ENCODE data around the gene PDK2.

The PDK2 gene

GRCh38 chr17:50152736-50153135 is 57.6 kb downstream of the PDK2 start:
- Histone ChIP-seq H3K79me2 (ENCODE audit: low read length) (peaks cover 29% of the 10 kb centered on the region), H3K27ac (ENCODE audit: low read length) (peak overlapping the region; percentile 84; the same call in 1 of the 2 replicates), H3K9me2 (replicated peaks; ENCODE audit: insufficient read depth, low read length) (no peaks in the 10 kb centered on the region), H3K4me2 (ENCODE audit: low read depth, low read length) (peak overlapping the region; percentile 95), H3F3A (ENCODE audit: insufficient read depth, low read length) (peaks cover 42% of the 10 kb centered on the region), H3K4me1 (ENCODE audit: low read length) (peaks cover 33% of the 10 kb centered on the region), H3K27me3 (replicated peaks; ENCODE audit: insufficient read depth, low read length) (no peaks in the 10 kb centered on the region), H3K9ac (ENCODE audit: low read length) (no peak overlapping the region), H3K36me3 (replicated peaks; ENCODE audit: insufficient read depth, low read length) (no peaks in the 10 kb centered on the region), H2AFZ (ENCODE audit: low read length) (no peak overlapping the region), H4K20me1 (ENCODE audit: insufficient read depth, low read length) (no peaks in the 10 kb centered on the region), H3K4me3 (ENCODE audit: low read length) (no peak overlapping the region), H3K9me3 (replicated peaks; ENCODE audit: insufficient read depth, low read length) (no peaks in the 10 kb centered on the region)
- no peak for DNase-seq
- TF ChIP-seq EZH2phosphoT487 (IDR thresholded peaks at IDR 0.05; ENCODE audit: low read length) (no peak), CTCF (IDR thresholded peaks at IDR 0.05; ENCODE audit: low read length) (no peak), EZH2 (optimal IDR thresholded peaks at IDR 0.05; ENCODE audit: low read depth, low read length) (no peak)

GRCh38 chr17:50153650-50154575 is 58.8 kb downstream of the PDK2 start:
- H3F3A ChIP-seq (ENCODE audit: insufficient read depth, low read length): peaks cover 42% of the 10 kb centered on the region
- H3K27me3 ChIP-seq (replicated peaks; ENCODE audit: insufficient read depth, low read length): no peaks in the 10 kb centered on the region
- H3K36me3 ChIP-seq (replicated peaks; ENCODE audit: insufficient read depth, low read length): no peaks in the 10 kb centered on the region
- peak overlapping the region; percentile 84 for H3K27ac ChIP-seq (ENCODE audit: low read length)
- no peak for TF ChIP-seq EZH2phosphoT487 (IDR thresholded peaks at IDR 0.05; ENCODE audit: low read length)
- TF ChIP-seq CTCF (IDR thresholded peaks at IDR 0.05; ENCODE audit: low read length): no peak
- no peak for TF ChIP-seq EZH2 (optimal IDR thresholded peaks at IDR 0.05; ENCODE audit: low read depth, low read length)
- H4K20me1 ChIP-seq (ENCODE audit: insufficient read depth, low read length): no peaks in the 10 kb centered on the region
- no peaks in the 10 kb centered on the region for H3K9me3 ChIP-seq (replicated peaks; ENCODE audit: insufficient read depth, low read length)
- peak overlapping the region; percentile 72 for H3K4me2 ChIP-seq (ENCODE audit: low read depth, low read length)
- DNase-seq: no peak
- H3K9ac ChIP-seq (ENCODE audit: low read length): peak overlapping the region; percentile 38; the same call in 1 of the 2 replicates
- H2AFZ ChIP-seq (ENCODE audit: low read length): 0 out of 2 replicates have a peak overlapping the region, but pooled peaks have one; percentile 15
- H3K4me3 ChIP-seq (ENCODE audit: low read length): no peak overlapping the region
- H3K9me2 ChIP-seq (replicated peaks; ENCODE audit: insufficient read depth, low read length): no peaks in the 10 kb centered on the region
- H3K4me1 ChIP-seq (ENCODE audit: low read length): peaks cover 33% of the 10 kb centered on the region
- peaks cover 17% of the 10 kb centered on the region for H3K79me2 ChIP-seq (ENCODE audit: low read length)

GRCh38 chr17:50154604-50155003 is 59.5 kb downstream of the PDK2 start:
- H3K4me2 ChIP-seq (ENCODE audit: low read depth, low read length): peak overlapping the region; percentile 72

More at GRCh38 chr17:50154604-50155003, 59.5 kb downstream of the PDK2 start:
- Histone ChIP-seq H3K9me3 (replicated peaks; ENCODE audit: insufficient read depth, low read length) (no peaks in the 10 kb centered on the region), H3K9me2 (replicated peaks; ENCODE audit: insufficient read depth, low read length) (no peaks in the 10 kb centered on the region), H4K20me1 (ENCODE audit: insufficient read depth, low read length) (no peaks in the 10 kb centered on the region), H3K27me3 (replicated peaks; ENCODE audit: insufficient read depth, low read length) (no peaks in the 10 kb centered on the region), H3K36me3 (replicated peaks; ENCODE audit: insufficient read depth, low read length) (no peaks in the 10 kb centered on the region), H3K27ac (ENCODE audit: low read length) (peak overlapping the region; percentile 84), H3K4me1 (ENCODE audit: low read length) (peaks cover 33% of the 10 kb centered on the region), H3K9ac (ENCODE audit: low read length) (peak overlapping the region; percentile 38), H2AFZ (ENCODE audit: low read length) (0 out of 2 replicates have a peak overlapping the region, but pooled peaks have one; percentile 27), H3K79me2 (ENCODE audit: low read length) (peaks cover 10% of the 10 kb centered on the region), H3K4me3 (ENCODE audit: low read length) (peak overlapping the region; percentile 25; the same call in 1 of the 2 replicates), H3F3A (ENCODE audit: insufficient read depth, low read length) (peaks cover 42% of the 10 kb centered on the region)
- TF ChIP-seq EZH2 (optimal IDR thresholded peaks at IDR 0.05; ENCODE audit: low read depth, low read length): no peak
- no peak for TF ChIP-seq CTCF (IDR thresholded peaks at IDR 0.05; ENCODE audit: low read length)
- no peak for TF ChIP-seq EZH2phosphoT487 (IDR thresholded peaks at IDR 0.05; ENCODE audit: low read length)
- DNase-seq: peak; percentile 67
